BLaER1 treated with 17β-estradiol and CSF1 and Interleukin-3, amounts not matched to agents 10 nM and 100 nM (cell line): ENCODE data around the gene SPATA4.

Experiments
- H3K27ac ChIP-seq, 11 experiments: shearing (Covaris generic); formaldehyde crosslinking; 2 replicates each; pipeline ENCODE4 v1.8.1; 2022
- H3K27me3 ChIP-seq, 11 experiments: shearing (Covaris generic); formaldehyde crosslinking; 2 replicates each; pipeline ENCODE4 v1.8.1; 2022
- H3K36me3 ChIP-seq, 11 experiments: shearing (Covaris generic); formaldehyde crosslinking; 2 replicates each; pipeline ENCODE4 v1.8.1; 2022
- H3K4me1 ChIP-seq, 10 experiments: shearing (Covaris generic); formaldehyde crosslinking; 2 replicates each; pipeline ENCODE4 v1.8.1; 2022
- H3K4me2 ChIP-seq, 11 experiments: shearing (Covaris generic); formaldehyde crosslinking; 2 replicates each; pipeline ENCODE4 v1.8.1; 2022
- H3K4me3 ChIP-seq, 10 experiments: shearing (Covaris generic); formaldehyde crosslinking; 2 replicates each; pipeline ENCODE4 v1.8.1; 2022
- H3K9ac ChIP-seq, 11 experiments: shearing (Covaris generic); formaldehyde crosslinking; 2 replicates each; pipeline ENCODE4 v1.8.1; 2022
- H3K9me3 ChIP-seq, 11 experiments: shearing (Covaris generic); formaldehyde crosslinking; replicated peaks in 1 of 11; 2 replicates each; pipeline ENCODE4 v1.8.1; 2022
- H4K20me1 ChIP-seq, 11 experiments: shearing (Covaris generic); formaldehyde crosslinking; 2 replicates each; pipeline ENCODE4 v1.8.1; 2022
- Cebpa-rat ChIP-seq, 11 experiments: shearing (Covaris generic); IDR thresholded peaks; 2 replicates each; pipeline ENCODE4 v1.8.1; 2022

The SPATA4 gene

DNA sequence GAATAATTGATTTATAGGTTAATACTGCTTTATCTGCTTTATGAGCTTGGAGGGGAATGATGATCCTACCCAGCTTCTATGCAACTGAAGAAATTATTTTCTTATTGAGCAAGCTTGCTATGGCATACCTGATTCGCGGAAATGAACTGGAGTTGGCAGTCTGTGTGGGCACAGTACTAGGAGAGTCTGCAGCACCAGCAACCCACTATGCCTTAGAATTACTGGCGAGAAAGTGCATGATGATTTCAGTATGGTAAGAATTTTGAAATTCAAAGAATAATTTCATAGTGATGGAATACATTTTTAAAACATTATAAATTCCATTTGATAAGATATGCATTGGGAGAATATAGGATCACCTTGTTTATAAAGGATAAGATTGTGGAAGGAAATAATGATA is 32.3 kb downstream of the SPATA4 start:
- H4K20me1 ChIP-seq: no peaks in the 10 kb centered on the region
- no peak overlapping the region for H3K4me3 ChIP-seq
- TF ChIP-seq Cebpa-rat (IDR thresholded peaks at IDR 0.05): no peak
- H3K4me1 ChIP-seq: no peaks in the 10 kb centered on the region
- H3K36me3 ChIP-seq: no peaks in the 10 kb centered on the region
- no peaks in the 10 kb centered on the region for H3K27me3 ChIP-seq
- no peaks in the 10 kb centered on the region for H3K9me3 ChIP-seq
- no peak overlapping the region for H3K4me2 ChIP-seq
- H3K9ac ChIP-seq: no peak overlapping the region
- no peak overlapping the region for H3K27ac ChIP-seq

DNA sequence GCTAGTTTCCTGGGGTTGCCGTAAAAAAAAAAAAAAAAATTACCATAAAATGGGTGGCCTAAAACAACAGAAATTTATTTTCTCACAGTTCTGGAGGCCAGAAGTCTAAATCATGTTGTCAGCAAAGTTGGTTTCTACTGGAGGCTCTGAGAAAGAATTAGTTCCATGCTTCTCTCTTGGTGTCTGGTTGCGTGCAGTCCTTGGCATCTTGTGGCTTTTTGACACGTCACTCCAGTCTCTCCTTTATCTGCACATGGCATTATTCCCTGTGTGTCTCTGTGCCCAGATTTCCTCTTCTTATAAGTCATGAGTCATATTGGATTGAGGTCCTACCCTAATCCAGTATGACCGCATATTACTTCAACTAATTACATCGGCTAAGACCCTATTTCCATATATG is 38.7 kb downstream of the SPATA4 start:
- no peak overlapping the region for H3K4me3 ChIP-seq
- H3K4me2 ChIP-seq: no peak overlapping the region
- H3K27me3 ChIP-seq: no peaks in the 10 kb centered on the region
- H3K4me1 ChIP-seq: no peaks in the 10 kb centered on the region
- no peak overlapping the region for H3K27ac ChIP-seq
- no peaks in the 10 kb centered on the region for H3K9me3 ChIP-seq
- TF ChIP-seq Cebpa-rat (IDR thresholded peaks at IDR 0.05): no peak
- no peaks in the 10 kb centered on the region for H4K20me1 ChIP-seq
- H3K9ac ChIP-seq: no peak overlapping the region
- H3K36me3 ChIP-seq: no peaks in the 10 kb centered on the region

DNA sequence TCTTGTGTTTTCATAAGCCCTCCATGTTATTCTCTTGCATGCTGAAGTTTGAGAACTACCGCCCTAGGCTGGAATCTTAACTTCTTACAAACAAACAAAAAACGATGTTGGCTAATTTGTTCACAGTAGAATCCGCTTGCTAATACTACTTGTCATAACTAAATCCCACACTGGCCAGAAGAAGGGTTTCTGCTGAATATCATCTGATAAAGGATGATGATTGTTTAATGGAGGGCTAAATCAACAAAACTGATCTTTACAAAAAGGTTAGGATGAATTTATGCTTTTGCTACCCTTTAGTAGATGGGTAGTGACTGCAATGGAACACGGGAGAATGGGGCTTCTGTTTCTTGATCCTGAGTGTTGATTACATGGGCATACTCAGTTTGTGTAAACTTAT is 42.3 kb downstream of the SPATA4 start:
- H3K4me1 ChIP-seq: peaks cover 0 to 10% (median 4%) of the 10 kb centered on the region in 10 experiments; a peak in 7 of 20 replicates
- no peaks in the 10 kb centered on the region for H3K36me3 ChIP-seq
- no peak overlapping the region for H3K4me2 ChIP-seq
- H3K4me3 ChIP-seq: no peak overlapping the region
- no peak overlapping the region for H3K9ac ChIP-seq
- H3K9me3 ChIP-seq: no peaks in the 10 kb centered on the region
- no peak for TF ChIP-seq Cebpa-rat (IDR thresholded peaks at IDR 0.05)
- no peak overlapping the region for H3K27ac ChIP-seq
- H4K20me1 ChIP-seq: no peaks in the 10 kb centered on the region
- no peaks in the 10 kb centered on the region for H3K27me3 ChIP-seq

DNA sequence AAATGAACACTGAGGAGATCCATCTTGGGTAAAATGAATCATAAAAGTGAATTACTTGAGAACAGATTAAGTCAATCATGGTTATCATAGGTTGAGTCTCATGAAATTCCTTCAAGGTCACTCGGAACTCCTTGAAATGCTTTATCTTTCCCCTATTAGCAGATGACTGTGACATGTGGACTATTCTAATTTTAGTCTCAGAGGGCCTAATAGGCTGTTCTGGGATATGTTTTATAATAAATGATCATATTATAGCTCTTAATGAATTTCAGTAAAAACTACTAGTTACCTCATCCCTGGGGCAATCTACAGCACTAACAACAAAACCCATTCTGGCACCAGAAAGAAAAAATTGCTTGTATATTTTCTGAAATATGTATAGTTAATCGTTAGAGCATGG is 44.7 kb downstream of the SPATA4 start:
- Histone ChIP-seq H3K4me2 (peak overlapping the region in 1 of 11 experiments; percentile 3; a peak in 3 of 22 replicates), H4K20me1 (no peaks in the 10 kb centered on the region), H3K27me3 (no peaks in the 10 kb centered on the region), H3K9ac (no peak overlapping the region), H3K9me3 (no peaks in the 10 kb centered on the region), H3K4me3 (no peak overlapping the region), H3K27ac (no peak overlapping the region), H3K4me1 (peaks cover 0 to 10% (median 4%) of the 10 kb centered on the region in 10 experiments; a peak in 7 of 20 replicates), H3K36me3 (no peaks in the 10 kb centered on the region)
- no peak for TF ChIP-seq Cebpa-rat (IDR thresholded peaks at IDR 0.05)

DNA sequence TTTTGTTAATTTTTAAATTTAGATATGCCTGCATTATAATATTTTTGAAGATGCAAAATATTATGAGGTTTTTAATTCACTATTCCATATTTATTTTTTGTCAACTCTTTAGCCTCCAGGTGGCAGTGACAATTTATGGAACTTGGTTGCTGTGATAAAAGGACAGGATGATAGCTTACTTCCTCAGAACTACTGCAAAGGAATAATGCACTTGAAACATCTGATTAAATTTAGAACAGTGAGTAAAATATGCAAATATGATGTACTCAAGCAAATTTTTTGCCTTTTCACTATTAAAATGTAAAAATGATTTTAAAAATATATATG is 45.1 kb downstream of the SPATA4 start:
- H3K27ac ChIP-seq: no peak overlapping the region
- no peak overlapping the region for H3K4me2 ChIP-seq
- no peak overlapping the region for H3K9ac ChIP-seq
- H3K27me3 ChIP-seq: no peaks in the 10 kb centered on the region
- no peaks in the 10 kb centered on the region for H3K36me3 ChIP-seq
- H3K4me1 ChIP-seq: peaks cover 0 to 10% (median 4%) of the 10 kb centered on the region in 10 experiments; a peak in 7 of 20 replicates
- H4K20me1 ChIP-seq: no peaks in the 10 kb centered on the region
- H3K4me3 ChIP-seq: no peak overlapping the region
- no peaks in the 10 kb centered on the region for H3K9me3 ChIP-seq
- TF ChIP-seq Cebpa-rat (IDR thresholded peaks at IDR 0.05): no peak

DNA sequence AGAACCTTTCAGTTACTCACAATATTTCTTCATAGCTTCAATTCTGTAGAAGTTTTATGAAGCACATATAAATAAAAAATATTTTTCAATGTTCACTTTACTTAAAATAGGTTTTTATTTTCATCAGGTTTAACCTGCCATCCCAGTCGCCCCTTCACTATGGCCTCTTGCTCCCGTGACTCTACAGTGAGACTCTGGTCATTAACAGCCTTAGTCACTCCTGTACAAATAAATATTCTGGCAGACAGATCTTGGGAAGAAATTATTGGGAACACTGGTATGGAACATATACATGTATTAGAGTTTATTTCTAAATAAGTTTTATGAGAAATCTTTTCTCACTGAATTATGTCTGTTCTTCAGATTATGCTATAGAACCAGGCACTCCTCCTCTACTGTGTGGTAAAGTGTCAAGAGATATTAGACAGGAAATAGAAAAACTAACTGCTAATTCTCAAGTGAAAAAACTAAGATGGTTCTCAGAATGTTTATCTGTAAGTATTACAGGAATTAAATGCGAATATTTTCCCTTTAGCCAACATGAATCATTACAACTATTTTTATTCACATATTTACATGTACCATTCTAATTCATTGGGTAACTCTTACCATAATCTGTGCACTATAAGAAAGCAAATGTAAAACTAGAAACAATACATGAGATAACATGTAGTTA is 45.6 kb downstream of the SPATA4 start:
- no peak overlapping the region for H3K27ac ChIP-seq
- no peak overlapping the region for H3K9ac ChIP-seq
- H3K9me3 ChIP-seq: no peaks in the 10 kb centered on the region
- no peak overlapping the region for H3K4me2 ChIP-seq
- H4K20me1 ChIP-seq: no peaks in the 10 kb centered on the region
- no peaks in the 10 kb centered on the region for H3K36me3 ChIP-seq
- H3K4me3 ChIP-seq: no peak overlapping the region
- no peak for TF ChIP-seq Cebpa-rat (IDR thresholded peaks at IDR 0.05)
- H3K4me1 ChIP-seq: peaks cover 0 to 10% (median 4%) of the 10 kb centered on the region in 10 experiments; a peak in 7 of 20 replicates
- no peaks in the 10 kb centered on the region for H3K27me3 ChIP-seq

DNA sequence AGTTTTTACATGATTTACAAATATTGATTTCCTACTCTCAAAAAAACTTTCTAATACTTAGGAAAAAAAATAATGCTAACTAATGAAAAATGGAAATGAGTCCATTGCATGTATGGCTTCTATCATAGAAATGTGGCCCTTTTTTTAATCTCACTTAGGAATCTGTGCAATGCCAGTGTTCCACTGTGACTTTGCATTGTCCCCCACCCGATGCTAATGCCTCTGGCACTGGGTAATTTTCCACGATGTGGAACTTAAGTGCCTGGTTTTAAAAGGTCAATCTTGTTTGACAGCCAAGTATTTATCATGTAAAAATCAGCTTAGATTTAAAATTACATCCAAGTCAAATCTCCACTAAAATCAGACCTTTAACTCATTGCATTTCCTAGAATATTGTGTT is 53.1 kb downstream of the SPATA4 start:
- H3K9me3 ChIP-seq: no peaks in the 10 kb centered on the region
- no peak overlapping the region for H3K27ac ChIP-seq

DNA sequence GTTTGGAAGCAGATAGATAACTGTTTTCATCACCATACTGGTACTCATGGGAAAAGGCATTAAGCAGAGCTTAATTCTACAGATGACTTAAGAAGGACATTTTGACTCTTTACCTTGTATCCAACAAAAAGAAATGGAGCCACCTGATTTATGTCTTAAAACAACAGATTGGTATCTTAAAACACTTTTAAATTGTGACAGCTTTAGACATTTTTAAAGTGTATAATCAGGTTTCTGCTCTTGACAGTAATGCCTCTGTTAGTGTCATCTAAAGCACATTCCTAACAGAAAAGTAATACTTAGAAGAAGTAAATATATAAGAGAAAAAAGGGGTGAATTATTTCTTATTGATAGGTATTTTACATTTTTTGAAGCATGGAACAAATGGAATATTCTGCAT is 55.9 kb downstream of the SPATA4 start:
- Histone ChIP-seq H4K20me1 (no peaks in the 10 kb centered on the region), H3K4me3 (no peak overlapping the region), H3K27ac (no peak overlapping the region), H3K9me3 (no peaks in the 10 kb centered on the region), H3K4me1 (no peaks in the 10 kb centered on the region), H3K27me3 (no peaks in the 10 kb centered on the region), H3K36me3 (no peaks in the 10 kb centered on the region), H3K9ac (no peak overlapping the region), H3K4me2 (no peak overlapping the region)
- no peak for TF ChIP-seq Cebpa-rat (IDR thresholded peaks at IDR 0.05)

More for the DNA sequence above, 53.1 kb downstream of the SPATA4 start:
- Histone ChIP-seq H3K4me2 (no peak overlapping the region), H3K27me3 (no peaks in the 10 kb centered on the region), H3K9ac (no peak overlapping the region), H4K20me1 (no peaks in the 10 kb centered on the region), H3K36me3 (no peaks in the 10 kb centered on the region), H3K4me3 (no peak overlapping the region), H3K4me1 (no peaks in the 10 kb centered on the region)
- TF ChIP-seq Cebpa-rat (IDR thresholded peaks at IDR 0.05): no peak

DNA sequence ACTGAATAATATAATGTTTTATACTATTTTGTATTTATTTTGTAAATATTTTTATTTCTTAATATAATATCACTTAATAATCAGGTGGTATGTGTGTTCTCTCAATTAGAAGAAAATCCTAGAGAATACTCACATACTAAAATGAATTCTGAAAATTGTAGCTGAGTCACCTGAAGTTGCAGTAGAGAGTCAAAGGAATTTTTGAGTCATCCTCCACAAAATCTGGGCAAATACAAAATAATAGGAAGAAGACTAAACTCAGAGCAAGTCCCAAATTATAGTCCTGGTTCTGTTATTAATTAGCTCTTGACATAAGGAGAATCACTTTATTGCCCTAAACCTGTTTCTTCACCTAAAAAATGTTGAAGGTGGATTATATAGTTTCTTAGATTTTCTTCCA is 57.8 kb downstream of the SPATA4 start:
- Histone ChIP-seq H3K27me3 (no peaks in the 10 kb centered on the region), H3K9me3 (no peaks in the 10 kb centered on the region), H3K9ac (no peak overlapping the region), H3K4me2 (no peak overlapping the region), H3K4me3 (no peak overlapping the region), H4K20me1 (no peaks in the 10 kb centered on the region), H3K36me3 (no peaks in the 10 kb centered on the region), H3K4me1 (no peaks in the 10 kb centered on the region), H3K27ac (no peak overlapping the region)
- TF ChIP-seq Cebpa-rat (IDR thresholded peaks at IDR 0.05): no peak

DNA sequence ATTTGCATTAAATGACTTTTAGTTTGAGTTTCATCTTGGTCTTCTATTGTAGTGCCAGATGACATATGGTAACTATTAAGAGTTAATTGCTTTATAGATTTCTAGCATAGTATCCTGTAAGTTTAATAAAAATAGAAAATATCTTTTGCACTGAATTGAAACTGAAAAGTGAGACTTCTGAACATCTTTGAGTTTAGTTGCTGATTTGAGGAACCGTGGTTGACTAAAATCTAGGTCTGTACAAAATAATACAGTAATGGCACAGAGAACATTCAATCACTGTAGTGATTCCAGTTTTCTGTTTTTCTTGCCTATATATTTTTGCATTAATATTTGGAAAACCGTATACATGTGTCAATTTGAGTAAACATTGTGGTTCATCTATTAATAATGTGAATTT is 60.7 kb downstream of the SPATA4 start:
- TF ChIP-seq Cebpa-rat (IDR thresholded peaks at IDR 0.05): no peak
- Histone ChIP-seq H3K4me3 (no peak overlapping the region), H3K4me2 (no peak overlapping the region), H3K36me3 (no peaks in the 10 kb centered on the region), H3K27ac (no peak overlapping the region), H3K27me3 (no peaks in the 10 kb centered on the region), H3K9ac (no peak overlapping the region), H3K4me1 (no peaks in the 10 kb centered on the region), H3K9me3 (no peaks in the 10 kb centered on the region), H4K20me1 (no peaks in the 10 kb centered on the region)
